H1 (cell line): Measurements from ENCODE around the gene CSNK2B. TPM values are rescaled to one million over a fixed set of nuclear protein-coding genes. Genes with fewer than 3 reads are reported as not detected.

Experiments
- CBX5 ChIP-seq: fragments of 300-800, 300-1000 bp; sonication (generic); IDR thresholded peaks from 2 replicates; pipeline ENCODE4 v1.7.1; 2016; ENCODE audit warnings: antibody characterized with exemption, low read length, low read depth
- CHD1 ChIP-seq: IDR thresholded peaks from 2 replicates; pipeline ENCODE4 v1.6.1; 2012; ENCODE audit warnings: low read depth, low read length, improper control_type of control experiment
- CTBP2 ChIP-seq: IDR thresholded peaks from 2 replicates; pipeline ENCODE4 v1.7.0; 2011; ENCODE audit warnings: borderline replicate concordance, mild to moderate bottlenecking, moderate library complexity, mixed read lengths, low read length; ENCODE audit not compliant: insufficient read depth, insufficient read length
- CTCF ChIP-seq, 3 experiments: IDR thresholded peaks; 1 replicate in 2 of 3; 2 replicates in 1 of 3; pipeline versions ENCODE4 v1.5.1 to v1.6.1; 2011; ENCODE audit warnings: low read length in 3 of 3, mild to moderate bottlenecking in 3 of 3, inconsistent platforms in 2 of 3, low read depth in 1 of 3, moderate library complexity in 1 of 3; ENCODE audit not compliant: insufficient read depth in 1 of 3; ENCODE audit errors: control extremely low read depth in 1 of 3
- EP300 ChIP-seq, 2 experiments: IDR thresholded peaks; 1 replicate in 1 of 2; 2 replicates in 1 of 2; pipeline ENCODE4 v1.6.1; 2011 to 2012; ENCODE audit warnings: low read depth in 2 of 2, low read length in 2 of 2, mild to moderate bottlenecking in 2 of 2, borderline replicate concordance in 1 of 2, inconsistent platforms in 1 of 2, moderate library complexity in 1 of 2
- EZH2 ChIP-seq: fragments of 200-600 bp; sonication (generic); IDR thresholded peaks from 2 replicates; pipeline ENCODE4 v1.7.1; 2012; ENCODE audit warnings: low read depth, mild to moderate bottlenecking, moderate library complexity, low read length, inconsistent platforms; ENCODE audit not compliant: severe bottlenecking
- GTF2F1 ChIP-seq: IDR thresholded peaks from 2 replicates; pipeline ENCODE4 v1.6.1; 2012; ENCODE audit warnings: low read depth, low read length, improper control_type of control experiment, borderline replicate concordance
- JUN ChIP-seq: IDR thresholded peaks from 2 replicates; pipeline ENCODE4 v1.6.1; 2011; ENCODE audit warnings: low read depth, mild to moderate bottlenecking, improper control_type of control experiment, low read length
- MAFK ChIP-seq: IDR thresholded peaks from 2 replicates; pipeline ENCODE4 v1.6.1; 2012; ENCODE audit warnings: low read depth, mild to moderate bottlenecking, improper control_type of control experiment, low read length
- NRF1 ChIP-seq: IDR thresholded peaks from 2 replicates; pipeline ENCODE4 v1.6.1; 2011; ENCODE audit warnings: mild to moderate bottlenecking, low read depth, low read length, improper control_type of control experiment
- POLR2A ChIP-seq, 2 experiments: IDR thresholded peaks; 1 replicate in 1 of 2; 2 replicates in 1 of 2; pipeline ENCODE4 v1.6.1; 2011; ENCODE audit warnings: low read depth in 2 of 2, low read length in 2 of 2, mild to moderate bottlenecking in 2 of 2; ENCODE audit errors: control extremely low read depth in 1 of 2
- POU5F1 ChIP-seq: IDR thresholded peaks from 2 replicates; pipeline ENCODE4 v1.6.1; 2011; ENCODE audit warnings: low read depth, mild to moderate bottlenecking, low read length, moderate library complexity
- RAD21 ChIP-seq, 2 experiments: IDR thresholded peaks in 1 of 2; conservative IDR thresholded peaks in 1 of 2; 2 replicates each; pipeline ENCODE4 v1.6.1; 2011; ENCODE audit warnings: low read depth in 2 of 2, low read length in 2 of 2, improper control_type of control experiment in 1 of 2, inconsistent platforms in 1 of 2, mild to moderate bottlenecking in 1 of 2, moderate library complexity in 1 of 2
- RXRA ChIP-seq: IDR thresholded peaks from 2 replicates; pipeline ENCODE4 v1.6.1; 2011; ENCODE audit warnings: low read depth, mild to moderate bottlenecking, low read length, moderate library complexity; ENCODE audit not compliant: insufficient read depth
- SAP30 ChIP-seq: fragments of 300-600 bp; sonication (generic); IDR thresholded peaks from 2 replicates; pipeline ENCODE4 v1.7.1; 2012; ENCODE audit warnings: low read length, moderate library complexity, mild to moderate bottlenecking, inconsistent platforms; ENCODE audit not compliant: insufficient read depth, insufficient replicate concordance
- SIN3A ChIP-seq, 2 experiments: IDR thresholded peaks in 1 of 2; conservative IDR thresholded peaks in 1 of 2; 2 replicates each; pipeline ENCODE4 v1.6.1; 2011 to 2012; ENCODE audit warnings: low read length in 2 of 2, improper control_type of control experiment in 1 of 2, low read depth in 1 of 2, mild to moderate bottlenecking in 1 of 2
- TAF1 ChIP-seq: IDR thresholded peaks from 2 replicates; pipeline ENCODE4 v1.6.1; 2011; ENCODE audit warnings: mild to moderate bottlenecking, low read depth, low read length
- TAF7 ChIP-seq: optimal IDR thresholded peaks from 2 replicates; pipeline ENCODE3; 2011; ENCODE audit warnings: low read depth, mild to moderate bottlenecking, inconsistent platforms, low read length, moderate library complexity, borderline replicate concordance
- TEAD4 ChIP-seq: IDR thresholded peaks from 2 replicates; pipeline ENCODE4 v1.6.1; 2012; ENCODE audit warnings: low read depth, low read length, inconsistent platforms, mixed read lengths
- ZNF274 ChIP-seq: IDR thresholded peaks from 2 replicates; pipeline ENCODE4 v1.7.0; 2012; ENCODE audit warnings: low read length, borderline replicate concordance; ENCODE audit errors: extremely low read depth
- polyA plus RNA-seq, 7 experiments: library from polyadenylated mRNA; depleted of rRNA in 3 of 7; stranded (reverse) in 5 of 7; unstranded in 2 of 7; fragments of >200 nt in 5 of 7; fragments of 200-250 nt in 2 of 7; gene quantifications; 1 replicate in 5 of 7; 2 replicates in 1 of 7; 4 replicates in 1 of 7; pipeline versions ENCODE4 v1.2.1 to v1.2.3, GENCODE V29; 2011 to 2013; ENCODE audit warnings: missing spikeins in 2 of 7, mixed read lengths in 2 of 7
- total RNA-seq: library from RNA; stranded (reverse); fragmentation: NEBNext Ultra II Directional; extraction: Animal tissue kit (Norgen Biotek cat#: 25700); gene quantifications from 2 replicates; pipeline ENCODE4 v1.2.1, GENCODE V29; 2021

Gene CSNK2B
- total and polyA plus RNA-seq, 2 of the 8 experiments (the other 6 are each of a cell fraction or from before 2014, with no cell fraction given) = 169 to 208 TPM

DNA sequence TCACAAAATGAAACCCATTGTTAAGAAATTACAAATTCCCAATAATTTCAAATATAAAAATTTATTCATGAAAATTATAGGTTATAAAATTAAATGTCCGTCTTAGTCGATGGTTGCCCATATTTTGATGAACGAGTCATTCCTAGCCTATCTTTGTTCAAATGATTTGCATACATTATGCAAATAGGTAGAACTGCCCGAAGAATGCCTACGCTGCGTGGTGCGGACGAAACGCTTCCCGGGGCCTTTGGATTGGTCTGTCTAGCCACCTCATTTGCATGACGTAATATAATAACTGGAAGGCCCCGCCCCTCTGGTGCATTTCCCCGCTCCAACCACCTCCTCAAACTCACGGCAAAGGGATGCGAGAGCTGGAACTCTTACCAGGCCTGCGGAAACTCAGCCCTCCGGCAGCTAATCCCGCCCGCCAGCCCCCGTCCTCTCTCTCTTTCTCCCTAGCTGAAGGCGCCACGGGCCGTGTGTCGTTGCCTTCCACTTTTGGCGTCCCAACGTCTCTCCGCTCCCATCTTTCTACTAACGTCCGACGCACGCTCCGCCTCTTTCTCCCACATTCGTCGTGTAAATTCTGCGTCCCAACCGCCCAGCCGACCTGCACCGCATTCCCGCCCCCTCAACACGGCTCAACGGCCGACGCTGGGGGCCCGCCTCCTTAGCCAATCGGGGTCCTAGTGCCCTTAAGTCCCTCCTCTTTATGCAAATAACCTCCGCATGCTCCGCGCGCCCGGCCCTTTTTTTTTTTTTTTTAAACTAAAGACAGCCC is 45.9 kb upstream of the CSNK2B start (continued):
- TF ChIP-seq CTBP2 (no peak), MAFK (no peak), SAP30 (no peak), RXRA (no peak), TAF1 (peak; percentile 87), ZNF274 (no peak), TEAD4 (peak; percentile 83; the same call in 1 of the 2 replicates), CHD1 (peak; percentile 45; the same call in 1 of the 2 replicates), CBX5 (no peak), RAD21 (IDR thresholded peaks at IDR 0.05 in 1 of 2, conservative IDR thresholded peaks at IDR 0.05 in 1 of 2; ENCODE audit: low read depth in 2 of 2, low read length in 2 of 2) (no peak), CTCF (IDR thresholded peaks at IDR 0.05; ENCODE audit: control extremely low read depth in 1 of 3, insufficient read depth in 1 of 3, low read depth in 1 of 3, low read length in 3 of 3) (no peak), POU5F1 (no peak), GTF2F1 (peak; percentile 65; the same call in 1 of the 2 replicates), SIN3A (conservative IDR thresholded peaks at IDR 0.05 in 1 of 2, IDR thresholded peaks at IDR 0.05 in 1 of 2; ENCODE audit: low read depth in 1 of 2, low read length in 2 of 2) (no peak), JUN (no peak; the same call in 1 of the 2 replicates), POLR2A (IDR thresholded peaks at IDR 0.05; ENCODE audit: control extremely low read depth in 1 of 2, low read depth in 2 of 2, low read length in 2 of 2) (peak; percentile 84 to 94), EZH2 (no peak), NRF1 (0 out of 2 replicates have a peak, but pooled peaks have one; percentile 15), TAF7 (peak; percentile 48), EP300 (IDR thresholded peaks at IDR 0.05; ENCODE audit: borderline replicate concordance in 1 of 2, low read depth in 2 of 2, low read length in 2 of 2) (no peak)
